GM23338 (cell line): Measurements from ENCODE around the gene PRCC. TPM values are rescaled to one million over a fixed set of nuclear protein-coding genes. Genes with fewer than 3 reads are reported as not detected.

Experiments
- ATAC-seq: fragments of 200-7000 bp; cut with Tn5 transposase; 3 replicates; pipeline ENCODE4 v1.9.1; 2020
- DNase-seq: peaks from one replicate; pipeline ENCODE4 v3.0.0-alpha.2; 2015; ENCODE audit warnings: low spot score
- H2AFZ ChIP-seq: fragments of 200-600 bp; sonication (generic); 2 replicates; pipeline ENCODE4 v1.8.0; 2016; ENCODE audit warnings: antibody characterized with exemption, mild to moderate bottlenecking, moderate library complexity
- H3F3A ChIP-seq: fragments of 200-600 bp; sonication (generic); replicated peaks from 2 replicates; pipeline ENCODE4 v1.8.0; 2017; ENCODE audit warnings: antibody characterized with exemption, mixed run types, low read depth
- H3K27ac ChIP-seq: fragments of 200-600 bp; sonication (generic); 2 replicates; pipeline ENCODE4 v1.6.1; 2016; ENCODE audit warnings: low read depth
- H3K27me3 ChIP-seq: fragments of 200-600 bp; sonication (generic); 2 replicates; pipeline ENCODE4 v1.8.0; 2016; ENCODE audit warnings: mild to moderate bottlenecking, mixed run types, moderate library complexity; ENCODE audit not compliant: insufficient read depth
- H3K36me3 ChIP-seq: fragments of 200-600 bp; sonication (generic); 2 replicates; pipeline ENCODE4 v1.8.0; 2016; ENCODE audit warnings: mild to moderate bottlenecking; ENCODE audit not compliant: insufficient read depth
- H3K4me1 ChIP-seq: fragments of 200-600 bp; sonication (generic); 2 replicates; pipeline ENCODE4 v1.8.0; 2016; ENCODE audit warnings: mild to moderate bottlenecking, moderate library complexity; ENCODE audit not compliant: insufficient read depth
- H3K4me2 ChIP-seq: fragments of 200-600 bp; sonication (generic); 2 replicates; pipeline ENCODE4 v1.7.1; 2017; ENCODE audit warnings: mixed run types
- H3K4me3 ChIP-seq: fragments of 200-600 bp; sonication (generic); 2 replicates; pipeline ENCODE4 v1.6.1; 2016; ENCODE audit warnings: mixed run types
- H3K79me2 ChIP-seq: fragments of 200-600 bp; sonication (generic); replicated peaks from 2 replicates; pipeline ENCODE4 v1.8.0; 2017; ENCODE audit warnings: mild to moderate bottlenecking; ENCODE audit not compliant: insufficient read depth
- H3K9me2 ChIP-seq: fragments of 200-600 bp; sonication (generic); 2 replicates; pipeline ENCODE4 v1.8.0; 2017; ENCODE audit not compliant: insufficient read depth
- H4K20me1 ChIP-seq: fragments of 200-600 bp; sonication (generic); replicated peaks from 2 replicates; pipeline ENCODE4 v1.8.0; 2017; ENCODE audit warnings: mild to moderate bottlenecking; ENCODE audit not compliant: insufficient read depth
- H3K27ac Mint-ChIP-seq: 2 replicates; pipeline ENCODE4 v1.8.0; 2020; ENCODE audit warnings: inconsistent platforms, mild to moderate bottlenecking, moderate library complexity, mixed read lengths
- H3K27me3 Mint-ChIP-seq: 3 replicates; pipeline ENCODE4 v1.8.0; 2022; ENCODE audit warnings: low read depth, mild to moderate bottlenecking, moderate library complexity, mixed read lengths, inconsistent platforms; ENCODE audit not compliant: insufficient read depth, poor library complexity
- H3K36me3 Mint-ChIP-seq: 3 replicates; pipeline ENCODE4 v1.8.0; 2021; ENCODE audit warnings: low read depth, mild to moderate bottlenecking, inconsistent platforms, moderate library complexity, mixed read lengths
- H3K4me1 Mint-ChIP-seq: 3 replicates; pipeline ENCODE4 v1.8.0; 2020; ENCODE audit warnings: mild to moderate bottlenecking, inconsistent platforms, mixed read lengths
- H3K4me3 Mint-ChIP-seq: 3 replicates; pipeline ENCODE4 v1.8.0; 2021; ENCODE audit warnings: moderate library complexity, mild to moderate bottlenecking, inconsistent platforms, mixed read lengths
- H3K9me3 Mint-ChIP-seq: 3 replicates; pipeline ENCODE4 v1.8.0; 2020; ENCODE audit warnings: moderate library complexity, mild to moderate bottlenecking, inconsistent platforms, mixed read lengths
- CREB1 ChIP-seq: fragments of 250-450 bp; sonication (Bioruptor Pico); IDR thresholded peaks from 2 replicates; pipeline ENCODE4 v1.5.0; 2020; ENCODE audit warnings: low read depth, mild to moderate bottlenecking, moderate library complexity
- EZH2 ChIP-seq: fragments of 200-600 bp; sonication (generic); IDR thresholded peaks from one replicate; pipeline ENCODE4 v1.8.0; 2017; ENCODE audit warnings: antibody characterized with exemption, mild to moderate bottlenecking, low read depth; ENCODE audit not compliant: unreplicated experiment
- EZH2phosphoT487 ChIP-seq: fragments of 200-600 bp; sonication (generic); IDR thresholded peaks from one replicate; pipeline ENCODE4 v1.8.1; 2018; ENCODE audit warnings: antibody characterized with exemption; ENCODE audit not compliant: unreplicated experiment
- JUNB ChIP-seq: IDR thresholded peaks from one replicate; pipeline ENCODE4 v1.6.1; 2016; ENCODE audit warnings: antibody characterized with exemption; ENCODE audit not compliant: unreplicated experiment
- NANOG ChIP-seq: IDR thresholded peaks from 2 replicates; pipeline ENCODE4 v1.6.1; 2016; ENCODE audit warnings: antibody characterized with exemption, borderline replicate concordance
- REST ChIP-seq: IDR thresholded peaks from one replicate; pipeline ENCODE4 v1.6.1; 2018; ENCODE audit warnings: antibody characterized with exemption; ENCODE audit not compliant: unreplicated experiment
- STAT1 ChIP-seq: IDR thresholded peaks from one replicate; pipeline ENCODE4 v1.6.1; 2016; ENCODE audit warnings: antibody characterized with exemption; ENCODE audit not compliant: unreplicated experiment
- ZNF114 ChIP-seq: fragments of 250-450 bp; sonication (Bioruptor Pico); IDR thresholded peaks from 2 replicates; pipeline ENCODE4 v1.5.0; 2020; ENCODE audit warnings: mild to moderate bottlenecking, moderate library complexity
- ZNF331 ChIP-seq: fragments of 250-450 bp; sonication (Bioruptor Pico); IDR thresholded peaks from 2 replicates; pipeline ENCODE4 v1.5.0; 2020; ENCODE audit warnings: low read depth, mild to moderate bottlenecking, moderate library complexity
- polyA plus RNA-seq: library from polyadenylated mRNA; unstranded; fragments of >200 nt; fragmentation: Nextera tagmentation; extraction: Ambion mirVana; gene quantifications from 2 replicates; pipeline ENCODE4 v1.2.1, GENCODE V29; 2016
- total RNA-seq: library from RNA; depleted of rRNA; stranded (reverse); fragments of >200 nt; shearing (Covaris generic); gene quantifications from 2 replicates; pipeline ENCODE4 v1.2.3, GENCODE V29; 2014
- TF ChIP-seq, protein P1 (sequence below), 2 experiments: fragments of 200-600 bp in 1 of 2; sonication (generic) in 1 of 2; conservative IDR thresholded peaks; 2 replicates each; pipeline versions ENCODE4 v1.5.1 to v1.6.1; 2016 to 2017; ENCODE audit warnings: antibody characterized with exemption in 2 of 2, low read depth in 2 of 2, mild to moderate bottlenecking in 2 of 2, moderate library complexity in 1 of 2

Gene PRCC
- total and polyA plus RNA-seq, 2 experiments from 2014 or later: 66.2 to 72.9 TPM

DNA sequence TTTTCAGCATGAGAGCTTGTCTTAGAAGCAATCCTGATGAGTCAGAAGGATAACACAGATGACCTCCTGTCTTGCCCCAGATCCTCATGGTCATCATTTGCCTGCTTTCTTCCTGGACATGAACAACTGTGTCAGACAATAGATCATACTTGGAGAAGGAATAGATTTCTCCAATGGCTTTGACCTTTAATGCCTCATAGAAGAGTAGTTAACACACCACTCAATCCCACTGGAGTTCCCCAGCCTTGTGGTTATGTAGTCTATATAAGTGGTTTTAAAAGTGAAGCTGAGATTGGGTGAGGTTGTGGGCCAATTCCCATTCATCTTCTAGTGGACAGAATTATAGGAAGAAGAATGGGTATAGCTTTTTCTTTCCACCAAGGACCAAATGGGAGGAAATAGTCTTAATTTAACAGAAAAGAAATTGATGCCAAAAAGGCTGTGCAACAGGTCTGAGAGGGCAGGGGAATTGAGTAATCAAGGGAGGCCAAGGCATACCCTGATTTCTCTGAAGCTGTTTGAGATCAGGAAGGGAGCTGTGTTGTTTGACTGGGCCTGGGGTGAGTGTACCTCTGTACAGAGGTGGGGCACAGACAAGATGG lies 14.4 kb downstream of the PRCC start:
- Histone ChIP-seq H4K20me1 (peaks cover 47% of the 10 kb centered on the region), H3K27me3 (no peaks in the 10 kb centered on the region), H3K36me3 (peaks cover 7% of the 10 kb centered on the region; the same call in 1 of the 2 replicates), H3K9me2 (no peaks in the 10 kb centered on the region), H3K27ac (no peak overlapping the region), H3K4me1 (no peaks in the 10 kb centered on the region), H3K4me3 (no peak overlapping the region), H3K4me2 (no peak overlapping the region), H3F3A (no peaks in the 10 kb centered on the region), H2AFZ (no peak overlapping the region), H3K79me2 (peaks cover 71% of the 10 kb centered on the region)
- Mint-ChIP-seq H3K4me3 (no peak overlapping the region), H3K27me3 (peaks cover 4% of the 10 kb centered on the region), H3K27ac (no peak overlapping the region), H3K36me3 (peaks cover 43% of the 10 kb centered on the region), H3K9me3 (no peaks in the 10 kb centered on the region), H3K4me1 (no peaks in the 10 kb centered on the region; the same call in 2 of the 3 replicates)
- TF ChIP-seq STAT1: no peak
- TF ChIP-seq REST: no peak
- no peak for TF ChIP-seq EZH2
- no peak for TF ChIP-seq EZH2phosphoT487
- TF ChIP-seq JUNB: no peak
- TF ChIP-seq NANOG: no peak
- no peak for TF ChIP-seq ZNF331 (CRISPR knock-in tag)
- DNase-seq (no peak), ATAC-seq (no peak)

GRCh38 chr1:156785458-156785857 lies 18.1 kb downstream of the PRCC start:
- no peak overlapping the region for H3K27ac ChIP-seq
- peaks cover 22% of the 10 kb centered on the region for H3K36me3 ChIP-seq
- peaks cover 51% of the 10 kb centered on the region for H4K20me1 ChIP-seq
- H3K27me3 ChIP-seq: no peaks in the 10 kb centered on the region
- Mint-ChIP-seq H3K27ac (no peak overlapping the region), H3K27me3 (peaks cover 1% of the 10 kb centered on the region), H3K36me3 (peaks cover 71% of the 10 kb centered on the region), H3K9me3 (no peaks in the 10 kb centered on the region), H3K4me1 (no peaks in the 10 kb centered on the region), H3K4me3 (no peak overlapping the region)
- peaks cover 48% of the 10 kb centered on the region for H3K79me2 ChIP-seq
- H3K4me3 ChIP-seq: no peak overlapping the region
- TF ChIP-seq CREB1: no peak
- TF ChIP-seq, protein P1, sequence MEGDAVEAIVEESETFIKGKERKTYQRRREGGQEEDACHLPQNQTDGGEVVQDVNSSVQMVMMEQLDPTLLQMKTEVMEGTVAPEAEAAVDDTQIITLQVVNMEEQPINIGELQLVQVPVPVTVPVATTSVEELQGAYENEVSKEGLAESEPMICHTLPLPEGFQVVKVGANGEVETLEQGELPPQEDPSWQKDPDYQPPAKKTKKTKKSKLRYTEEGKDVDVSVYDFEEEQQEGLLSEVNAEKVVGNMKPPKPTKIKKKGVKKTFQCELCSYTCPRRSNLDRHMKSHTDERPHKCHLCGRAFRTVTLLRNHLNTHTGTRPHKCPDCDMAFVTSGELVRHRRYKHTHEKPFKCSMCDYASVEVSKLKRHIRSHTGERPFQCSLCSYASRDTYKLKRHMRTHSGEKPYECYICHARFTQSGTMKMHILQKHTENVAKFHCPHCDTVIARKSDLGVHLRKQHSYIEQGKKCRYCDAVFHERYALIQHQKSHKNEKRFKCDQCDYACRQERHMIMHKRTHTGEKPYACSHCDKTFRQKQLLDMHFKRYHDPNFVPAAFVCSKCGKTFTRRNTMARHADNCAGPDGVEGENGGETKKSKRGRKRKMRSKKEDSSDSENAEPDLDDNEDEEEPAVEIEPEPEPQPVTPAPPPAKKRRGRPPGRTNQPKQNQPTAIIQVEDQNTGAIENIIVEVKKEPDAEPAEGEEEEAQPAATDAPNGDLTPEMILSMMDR (conservative IDR thresholded peaks at IDR 0.05; ENCODE audit: low read depth in 2 of 2): no peak
- no peak for TF ChIP-seq EZH2
- TF ChIP-seq STAT1: no peak
- no peak for TF ChIP-seq ZNF114 (CRISPR knock-in tag)
- no peak for TF ChIP-seq REST
- TF ChIP-seq ZNF331 (CRISPR knock-in tag): no peak
- DNase-seq (no peak), ATAC-seq (no peak)
- H3K4me2 ChIP-seq: no peak overlapping the region
- no peaks in the 10 kb centered on the region; the same call in 1 of the 2 replicates for H3F3A ChIP-seq
- no peaks in the 10 kb centered on the region for H3K9me2 ChIP-seq
- H3K4me1 ChIP-seq: no peaks in the 10 kb centered on the region
- H2AFZ ChIP-seq: no peak overlapping the region
